Measurements from ENCODE around the gene ANKRD49.

ANKRD49 gene

DNA sequence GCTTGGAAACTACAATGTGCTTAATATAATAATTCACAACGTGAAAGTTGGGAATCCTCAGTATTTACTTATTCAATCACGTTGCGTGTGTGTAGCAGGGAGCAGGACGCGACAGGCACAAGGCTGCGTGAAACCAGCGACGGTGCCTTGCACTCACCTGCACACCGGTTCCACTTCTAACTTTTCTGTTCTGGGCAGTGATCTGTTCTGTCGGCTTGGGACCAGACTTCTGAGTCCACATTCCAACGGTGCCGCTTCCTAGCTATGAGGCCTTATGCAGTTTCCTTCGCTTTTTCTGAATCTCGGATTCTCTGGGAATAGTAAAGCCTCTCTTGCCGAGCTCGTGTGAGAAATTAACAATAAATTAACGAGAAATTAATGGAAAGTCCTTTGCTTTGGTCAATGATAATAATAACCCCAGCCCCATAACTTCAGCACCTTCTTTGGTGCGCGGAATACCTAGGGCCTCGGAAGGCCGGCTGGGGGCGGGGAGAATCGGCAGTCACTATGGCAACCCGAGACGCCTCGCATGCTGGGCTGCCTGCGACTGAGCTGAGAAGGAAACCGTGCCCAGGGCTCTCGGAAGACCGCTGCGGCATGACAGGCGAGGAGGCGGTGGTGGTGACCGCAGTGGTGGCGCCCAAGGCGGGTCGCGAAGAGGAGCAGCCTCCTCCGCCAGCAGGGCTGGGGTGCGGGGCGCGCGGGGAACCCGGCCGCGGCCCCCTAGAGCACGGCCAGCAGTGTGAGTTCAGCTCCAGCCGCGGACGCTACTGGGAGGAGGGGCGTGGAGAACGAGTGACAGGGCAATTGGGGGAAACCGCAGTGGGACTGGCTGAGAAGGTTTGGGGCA is 18.4 kb downstream of the ANKRD49 start, which contains the start of gene C11orf97:
Gene C11orf97, plus strand, starts transcription at position 530 of the 850 bp plus-strand sequence. Its CDS starts 68 bp downstream, at position 598.
- DNase-seq: peak in 12 of 14 donors; percentile 2 to 55 (median 26)

DNA sequence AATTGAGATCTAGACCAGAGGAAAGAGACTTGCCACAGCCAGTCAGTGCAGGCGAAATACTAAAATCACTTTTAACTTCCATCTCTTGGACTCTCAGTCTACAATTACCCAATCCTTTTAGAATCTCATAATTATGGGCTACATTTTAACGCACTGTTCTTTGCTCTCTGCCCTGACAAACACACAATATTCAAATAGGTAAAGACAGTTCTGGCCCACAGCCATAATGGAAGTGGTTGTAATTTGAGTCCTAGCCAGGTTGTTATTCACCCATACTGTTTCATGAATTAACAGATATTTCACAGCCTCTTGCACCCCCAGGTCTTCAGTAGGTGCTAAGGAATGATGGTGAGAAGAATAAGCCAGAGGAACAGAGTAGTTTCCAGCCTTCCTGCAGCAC is 19.3 kb downstream of the ANKRD49 start:
- DNase-seq: peak in 1 of 14 donors; percentile 15

DNA sequence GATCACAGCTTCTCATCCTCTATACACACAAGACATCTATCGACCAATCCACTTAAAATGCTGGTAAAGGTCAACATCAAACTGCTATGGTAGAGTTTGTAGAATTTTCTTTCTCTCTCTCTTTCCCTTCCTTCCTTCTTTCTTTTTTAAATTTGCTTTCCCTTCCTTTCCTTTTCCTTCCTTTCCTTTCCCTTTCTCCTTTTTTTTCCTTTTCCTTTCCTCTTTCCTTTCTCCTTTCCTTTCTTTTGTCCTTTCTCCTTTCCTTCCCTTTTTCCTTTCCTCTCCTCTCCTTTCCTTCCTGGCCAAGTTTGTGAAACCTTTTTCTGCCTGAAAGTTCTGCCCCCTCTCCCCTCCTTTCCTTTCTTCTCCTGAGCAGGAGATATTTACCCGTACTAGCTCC is 21.6 kb downstream of the ANKRD49 start:
- no peak for DNase-seq

DNA sequence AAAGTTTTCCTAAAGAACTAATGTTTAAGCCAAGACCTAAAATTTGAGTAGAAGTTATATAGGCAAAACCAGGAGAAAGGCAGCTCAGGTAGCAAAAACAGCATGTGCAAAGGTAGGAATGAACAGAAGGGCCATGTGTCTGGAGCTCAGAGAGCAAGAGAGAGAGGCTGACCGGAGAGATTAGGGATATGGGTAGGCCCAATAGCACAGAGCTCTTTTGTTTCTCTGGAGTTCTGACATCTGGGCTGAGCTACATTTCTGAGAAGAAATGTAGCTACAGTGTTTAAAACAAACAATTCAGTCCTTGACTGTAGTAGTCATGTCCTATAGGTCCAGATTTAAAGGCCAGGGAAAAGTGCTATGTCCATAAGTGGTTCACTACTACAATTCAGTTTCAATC is 22.9 kb downstream of the ANKRD49 start:
- no peak for DNase-seq

DNA sequence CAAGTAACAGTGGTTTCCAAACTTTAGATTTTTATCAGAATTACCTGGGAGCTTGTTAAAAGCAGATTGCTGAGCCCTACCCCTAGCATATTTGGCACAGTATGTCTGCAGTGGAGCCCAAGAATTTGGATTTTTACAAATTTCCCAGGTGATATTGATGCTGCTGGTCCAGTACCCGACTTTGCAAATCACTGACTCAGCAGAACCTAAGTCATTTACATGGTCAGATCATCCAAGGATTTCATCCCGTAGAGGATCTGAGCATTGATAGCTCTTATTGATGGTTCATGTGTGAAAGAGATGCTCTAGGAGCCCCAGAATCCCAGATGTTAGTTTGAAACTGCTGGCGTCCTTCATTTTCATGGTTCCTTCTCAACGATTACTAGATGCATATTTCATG is 24.5 kb downstream of the ANKRD49 start:
- no peak for DNase-seq

DNA sequence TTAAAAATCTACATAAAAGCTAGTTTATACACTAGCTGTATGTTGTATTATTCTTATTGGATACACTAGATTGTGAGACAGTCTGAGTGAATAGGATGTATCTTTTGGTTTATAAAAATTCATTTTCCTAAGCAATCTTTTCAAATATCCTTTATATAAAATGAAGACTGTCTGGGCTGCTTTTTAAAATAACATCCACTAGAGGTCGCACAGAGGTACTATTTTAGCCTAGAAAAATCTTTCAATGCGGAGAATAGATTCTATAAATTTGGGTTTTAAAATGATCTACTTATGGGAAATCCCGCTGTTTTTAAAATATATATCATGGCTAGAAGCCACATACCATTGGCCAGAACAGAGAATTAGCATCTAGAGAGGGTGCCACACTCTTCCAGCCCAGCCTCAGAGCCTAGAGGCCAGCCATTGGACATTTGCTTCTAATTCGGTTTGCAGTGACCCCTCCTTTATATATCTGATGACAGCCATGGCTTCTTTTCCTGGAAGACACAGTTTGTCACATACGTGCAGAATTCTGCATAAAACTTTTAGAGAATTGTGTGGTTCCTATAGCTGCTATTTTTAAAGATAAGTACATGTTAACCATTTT is 25.8 kb downstream of the ANKRD49 start:
- peak in 2 of 14 donors; percentile 23 to 24 for DNase-seq

DNA sequence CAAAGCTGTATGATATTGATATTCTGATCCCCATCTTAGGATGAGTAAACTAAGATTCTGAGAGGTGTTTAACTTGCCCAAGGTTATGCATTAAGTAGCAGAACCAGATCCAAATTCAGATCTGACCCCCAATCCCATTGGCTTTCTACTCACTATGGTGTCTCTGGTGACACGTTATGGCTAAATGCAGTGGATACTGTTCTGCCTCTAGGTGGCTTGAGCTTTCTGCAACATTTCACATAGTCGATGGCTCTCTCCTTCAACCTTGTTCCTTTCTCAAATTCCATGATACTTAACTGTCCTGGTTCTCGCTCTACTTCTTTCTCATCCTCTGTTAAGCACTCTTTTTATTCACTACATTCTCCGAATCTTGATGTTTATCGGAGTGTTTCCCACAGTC is 27.9 kb downstream of the ANKRD49 start:
- no peak for DNase-seq

DNA sequence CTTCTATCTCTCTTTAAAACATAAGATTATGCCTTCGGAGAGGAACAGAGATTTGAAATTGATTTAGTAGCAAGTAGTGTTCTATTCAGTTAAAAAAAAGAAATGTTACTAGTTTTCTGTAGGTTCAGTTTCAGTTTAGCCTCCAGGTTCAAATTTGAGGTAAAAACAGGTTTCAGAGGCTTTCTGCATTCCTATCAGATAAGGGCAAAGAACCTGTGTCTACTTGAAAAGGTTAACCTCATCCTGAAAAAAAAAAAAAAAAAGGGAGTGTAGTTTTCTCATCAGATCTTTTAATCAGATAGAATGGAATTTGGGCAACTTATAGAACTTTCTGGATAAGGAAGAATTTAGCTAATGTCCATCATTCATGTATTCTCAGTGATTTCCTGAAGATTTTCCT is 30.6 kb downstream of the ANKRD49 start:
- DNase-seq: no peak

DNA sequence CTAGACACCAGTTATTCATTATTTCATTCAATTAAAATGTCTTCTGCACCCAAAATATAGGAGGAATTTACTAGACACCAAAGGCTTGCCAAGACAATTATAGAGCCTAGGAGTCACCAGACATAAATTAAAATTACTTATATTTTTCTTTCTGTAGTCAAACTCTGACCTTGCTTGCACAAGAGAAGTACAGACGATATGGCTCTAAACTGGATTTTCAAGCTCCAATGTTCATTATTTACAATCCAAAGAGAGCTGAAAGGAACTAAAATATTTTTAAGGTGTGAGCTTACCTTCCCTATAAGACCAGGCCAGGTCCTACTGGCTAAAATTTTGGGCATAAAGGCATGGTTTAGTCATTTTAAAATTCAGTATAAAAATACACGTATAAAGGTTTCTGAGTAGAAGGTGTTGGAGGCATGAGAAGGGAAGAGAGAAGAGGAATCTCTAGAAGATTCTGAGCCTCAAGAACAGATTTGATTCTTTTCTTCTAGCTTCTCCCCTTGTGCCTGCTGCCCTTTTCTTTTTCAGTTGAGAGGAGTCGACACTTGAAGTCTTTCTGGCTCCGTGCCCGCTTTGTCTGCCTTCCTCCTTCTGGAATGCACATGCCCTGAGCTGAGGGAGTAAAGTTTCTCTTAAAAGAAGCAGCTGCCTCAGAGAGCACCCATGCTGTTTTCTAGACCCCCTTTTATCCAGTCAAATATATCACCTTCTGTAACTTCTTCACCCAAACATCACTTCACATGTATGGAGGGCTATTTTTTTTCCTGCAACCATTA is 32.0 kb downstream of the ANKRD49 start:
- peak in 2 of 14 donors; percentile 2 to 8 for DNase-seq

DNA sequence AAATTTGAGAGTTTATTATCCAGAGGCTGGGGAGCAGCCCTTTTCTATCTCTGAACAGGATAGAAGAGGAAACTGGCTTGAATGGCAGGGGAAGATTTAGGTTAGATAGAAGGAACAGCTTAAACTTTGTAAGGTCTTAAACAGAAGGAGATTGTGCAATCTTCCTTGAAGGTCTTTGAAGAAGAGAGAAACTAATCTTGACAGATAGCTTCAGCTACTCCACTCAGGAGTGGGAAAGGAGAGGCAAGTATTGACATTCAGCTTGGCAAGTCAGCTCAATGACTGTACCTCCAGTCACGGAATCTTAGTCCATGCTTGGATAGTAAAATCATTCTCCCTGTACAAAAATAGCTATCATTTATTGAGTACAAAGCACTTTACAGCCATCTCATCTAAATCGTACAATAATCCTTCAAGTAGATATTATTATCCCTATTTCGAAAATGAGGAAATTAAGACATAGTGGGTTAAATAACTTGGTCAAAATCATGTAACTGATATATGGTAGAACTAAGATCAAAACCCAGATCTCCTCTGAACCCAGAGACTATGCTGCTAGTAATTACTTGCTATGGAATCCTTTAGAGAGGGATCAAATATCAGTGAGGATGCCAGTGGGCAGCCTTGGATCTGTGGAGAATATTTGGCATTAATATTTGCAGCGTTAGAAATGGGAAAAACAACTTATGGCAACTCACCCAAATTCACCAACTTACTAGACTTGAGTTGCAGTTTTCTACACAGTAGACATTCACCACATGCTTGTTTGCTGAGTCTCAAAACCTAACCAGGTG is 33.1 kb downstream of the ANKRD49 start:
- no peak for DNase-seq

DNA sequence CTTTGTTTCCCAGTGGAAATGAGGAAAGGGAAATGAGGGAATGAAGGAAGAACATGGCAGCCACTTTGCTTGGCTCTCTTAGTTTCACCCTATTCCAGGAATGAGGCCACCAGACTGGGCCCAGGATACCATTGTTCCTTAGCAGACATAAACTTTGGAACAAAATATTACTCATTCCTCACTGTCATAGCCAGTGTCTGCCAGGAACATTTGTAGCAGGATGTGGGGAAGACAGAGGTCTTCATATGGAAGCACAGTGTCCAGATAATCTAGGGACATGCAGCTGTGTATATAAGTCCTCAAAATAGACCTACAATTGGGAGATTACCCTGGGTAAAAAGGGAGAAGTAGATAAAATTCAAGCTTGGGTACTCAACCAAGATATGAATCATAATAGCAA is 34.8 kb downstream of the ANKRD49 start:
- no peak for DNase-seq

DNA sequence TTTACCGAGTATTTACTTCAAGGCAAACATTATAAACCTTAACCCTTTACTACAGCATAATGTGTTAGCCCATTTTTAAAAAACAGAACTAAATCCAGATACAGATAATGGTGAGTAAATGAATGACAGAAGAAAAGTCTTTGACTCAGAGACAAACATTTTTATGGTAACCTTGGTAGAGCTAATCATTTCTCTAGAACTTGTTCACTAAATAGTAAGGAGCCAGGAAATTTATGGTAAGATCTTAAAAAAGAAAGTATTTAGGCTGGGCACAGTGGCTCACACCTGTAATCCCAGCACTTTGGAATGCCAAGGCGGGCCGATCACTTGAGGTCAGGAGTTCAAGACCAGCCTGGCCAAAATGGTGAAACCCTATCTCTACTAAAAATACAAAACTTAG is 38.4 kb downstream of the ANKRD49 start:
- no peak for DNase-seq

DNA sequence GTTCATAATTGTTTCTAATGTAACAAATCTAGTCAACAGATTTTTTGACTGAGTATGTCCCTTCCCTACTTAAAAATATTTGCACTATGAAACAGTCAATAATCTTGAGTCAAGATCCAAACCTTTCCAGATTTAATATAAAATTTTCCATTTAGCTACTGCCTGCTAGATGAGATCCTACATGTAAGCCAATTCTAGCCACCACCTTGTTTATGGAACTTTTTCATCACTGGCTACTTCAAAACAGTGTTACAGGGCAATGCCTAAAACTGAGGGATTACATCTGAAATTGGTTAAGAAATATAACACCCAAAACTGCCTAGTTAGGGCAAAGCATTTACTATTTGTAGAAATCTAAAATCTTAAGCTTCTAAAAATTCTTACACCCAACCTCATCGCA is 39.4 kb downstream of the ANKRD49 start:
- DNase-seq: no peak

DNA sequence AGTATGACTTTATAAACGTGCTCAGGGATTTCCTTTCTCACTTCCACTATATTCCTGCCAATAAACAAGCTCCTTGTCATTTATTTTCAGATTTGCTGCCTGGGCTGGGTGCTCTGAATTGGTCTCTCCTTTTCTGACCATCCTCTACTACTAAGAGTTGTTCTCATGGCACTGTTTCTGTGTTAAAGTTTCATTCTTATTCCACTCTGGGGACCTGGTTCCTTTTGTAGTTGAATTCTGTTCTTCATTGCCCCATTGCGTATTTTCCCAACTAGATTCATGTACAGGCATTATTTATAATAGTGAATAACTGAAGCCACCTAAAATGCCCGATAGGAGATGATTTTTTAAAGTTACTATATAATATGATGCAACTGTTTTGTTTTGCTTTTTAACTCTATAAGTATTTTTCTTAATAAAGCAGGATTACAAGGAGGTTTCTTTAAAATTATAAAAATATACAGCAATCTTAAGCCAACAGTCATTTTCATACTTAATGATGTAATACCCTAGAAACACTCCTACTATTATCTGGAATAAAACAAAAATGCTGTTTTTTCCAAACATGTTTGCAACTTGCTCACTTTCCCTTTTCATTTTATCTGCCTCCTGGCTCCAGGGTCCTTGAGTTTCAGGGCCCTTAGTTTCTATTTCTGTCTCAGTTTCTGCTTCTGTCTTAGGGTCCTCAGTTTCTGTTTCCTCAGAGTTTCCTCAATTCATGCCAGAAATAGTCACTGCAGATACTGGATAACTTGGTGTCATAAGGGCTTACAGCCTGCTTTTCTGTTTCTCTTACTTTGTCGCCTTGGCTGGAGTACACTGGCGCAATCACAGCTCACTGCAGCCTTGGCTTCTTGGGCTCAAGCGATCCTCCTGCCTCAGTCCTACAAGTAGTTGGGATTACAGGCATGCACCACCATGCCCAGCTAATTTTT is 40.2 kb downstream of the ANKRD49 start:
- peak in 2 of 14 donors; percentile 5 to 8 for DNase-seq

DNA sequence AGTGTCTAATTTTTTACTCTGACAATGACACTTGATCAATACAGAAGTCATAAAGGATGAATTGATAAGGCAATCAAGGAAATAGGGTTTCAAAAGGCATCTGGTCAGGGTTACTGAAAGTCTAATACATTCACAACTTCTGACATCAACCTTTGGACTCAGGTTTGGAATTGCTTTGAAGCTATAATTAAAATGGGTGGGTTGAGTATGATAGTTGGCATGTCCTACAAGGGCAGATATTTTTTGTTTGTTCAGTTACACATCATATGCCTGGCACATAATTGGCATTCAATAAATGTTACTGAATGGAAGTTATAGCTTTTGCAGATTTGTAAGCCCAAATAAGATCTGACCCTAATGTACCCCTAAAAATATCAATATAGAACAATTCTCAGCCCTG is 42.6 kb downstream of the ANKRD49 start:
- DNase-seq: no peak

DNA sequence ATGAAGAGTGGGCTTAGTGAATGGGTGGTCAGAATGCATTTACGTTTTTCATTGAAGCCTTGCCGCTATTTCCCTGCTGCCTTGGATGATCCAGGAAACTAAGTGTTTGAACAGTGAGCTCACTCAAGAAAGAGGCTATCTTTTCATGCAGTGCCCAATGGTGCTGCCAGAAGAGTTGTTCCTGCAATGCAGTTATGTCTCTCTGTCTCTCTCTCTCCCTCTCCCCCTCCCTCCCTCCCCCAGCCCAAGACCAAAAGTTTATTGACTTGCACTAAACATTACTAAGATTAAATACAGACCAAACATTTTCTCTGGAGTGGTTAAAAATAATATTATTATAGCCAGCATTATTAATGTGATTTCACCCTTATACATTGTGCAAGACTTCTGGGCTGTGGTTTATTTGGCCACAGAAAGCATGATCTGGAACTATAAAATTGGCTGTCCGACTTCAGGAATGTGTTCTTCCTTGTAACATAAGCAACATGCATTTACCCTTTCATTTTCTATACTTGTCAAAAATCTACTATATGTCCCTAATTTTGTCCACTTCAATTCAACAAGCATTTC is 43.3 kb downstream of the ANKRD49 start:
- peak in 1 of 14 donors; percentile 8 for DNase-seq

DNA sequence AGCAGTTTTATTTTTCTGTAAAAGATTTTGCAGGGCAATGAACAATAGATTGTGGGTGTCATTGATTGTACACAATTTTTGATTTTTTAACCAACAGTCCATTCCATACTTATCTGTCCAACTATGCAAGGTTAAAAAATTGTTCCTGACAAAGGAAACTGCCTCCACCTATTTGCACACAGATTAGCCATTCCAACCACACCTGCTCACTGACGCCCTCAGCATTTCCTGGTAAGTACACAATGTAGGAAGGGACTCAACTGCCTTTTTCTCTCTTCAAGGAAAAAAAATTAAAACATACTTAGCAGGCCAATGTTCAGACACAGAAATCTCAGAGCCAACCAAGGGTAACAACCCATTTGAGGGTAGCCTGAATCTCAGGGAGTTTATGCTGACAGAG is 45.6 kb downstream of the ANKRD49 start:
- no peak for DNase-seq

DNA sequence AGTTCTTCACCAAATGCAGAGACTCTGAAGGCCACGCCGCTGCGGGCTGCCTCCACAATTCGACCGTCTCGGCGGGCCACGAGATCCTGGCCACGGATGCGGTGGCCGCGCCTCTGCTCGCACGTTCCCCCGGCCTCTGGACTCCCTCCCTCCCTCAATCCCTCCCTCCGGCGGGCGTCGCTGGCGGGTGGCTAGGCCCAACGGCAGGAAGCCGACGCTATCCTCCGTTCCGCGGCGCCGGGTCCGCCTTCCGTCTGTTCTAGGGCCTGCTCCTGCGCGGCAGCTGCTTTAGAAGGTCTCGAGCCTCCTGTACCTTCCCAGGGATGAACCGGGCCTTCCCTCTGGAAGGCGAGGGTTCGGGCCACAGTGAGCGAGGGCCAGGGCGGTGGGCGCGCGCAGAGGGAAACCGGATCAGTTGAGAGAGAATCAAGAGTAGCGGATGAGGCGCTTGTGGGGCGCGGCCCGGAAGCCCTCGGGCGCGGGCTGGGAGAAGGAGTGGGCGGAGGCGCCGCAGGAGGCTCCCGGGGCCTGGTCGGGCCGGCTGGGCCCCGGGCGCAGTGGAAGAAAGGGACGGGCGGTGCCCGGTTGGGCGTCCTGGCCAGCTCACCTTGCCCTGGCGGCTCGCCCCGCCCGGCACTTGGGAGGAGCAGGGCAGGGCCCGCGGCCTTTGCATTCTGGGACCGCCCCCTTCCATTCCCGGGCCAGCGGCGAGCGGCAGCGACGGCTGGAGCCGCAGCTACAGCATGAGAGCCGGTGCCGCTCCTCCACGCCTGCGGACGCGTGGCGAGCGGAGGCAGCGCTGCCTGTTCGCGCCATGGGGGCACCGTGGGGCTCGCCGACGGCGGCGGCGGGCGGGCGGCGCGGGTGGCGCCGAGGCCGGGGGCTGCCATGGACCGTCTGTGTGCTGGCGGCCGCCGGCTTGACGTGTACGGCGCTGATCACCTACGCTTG is 50.2 kb downstream of the ANKRD49 start, which contains the start of gene FUT4:
Gene FUT4, plus strand, starts transcription at position 227 of the 951 bp plus-strand sequence. Its CDS starts 213 bp downstream, at position 440.
- DNase-seq: peak; percentile 6 to 87 (median 69)

DNA sequence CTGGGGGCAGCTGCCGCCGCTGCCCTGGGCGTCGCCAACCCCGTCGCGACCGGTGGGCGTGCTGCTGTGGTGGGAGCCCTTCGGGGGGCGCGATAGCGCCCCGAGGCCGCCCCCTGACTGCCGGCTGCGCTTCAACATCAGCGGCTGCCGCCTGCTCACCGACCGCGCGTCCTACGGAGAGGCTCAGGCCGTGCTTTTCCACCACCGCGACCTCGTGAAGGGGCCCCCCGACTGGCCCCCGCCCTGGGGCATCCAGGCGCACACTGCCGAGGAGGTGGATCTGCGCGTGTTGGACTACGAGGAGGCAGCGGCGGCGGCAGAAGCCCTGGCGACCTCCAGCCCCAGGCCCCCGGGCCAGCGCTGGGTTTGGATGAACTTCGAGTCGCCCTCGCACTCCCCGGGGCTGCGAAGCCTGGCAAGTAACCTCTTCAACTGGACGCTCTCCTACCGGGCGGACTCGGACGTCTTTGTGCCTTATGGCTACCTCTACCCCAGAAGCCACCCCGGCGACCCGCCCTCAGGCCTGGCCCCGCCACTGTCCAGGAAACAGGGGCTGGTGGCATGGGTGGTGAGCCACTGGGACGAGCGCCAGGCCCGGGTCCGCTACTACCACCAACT is 51.0 kb downstream of the ANKRD49 start:
- DNase-seq: peak in 3 of 14 donors; percentile 20 to 47 (median 33)
